HepG2 (cell line): ENCODE results near the gene LYPLA2. TPM values are rescaled to one million over a fixed set of nuclear protein-coding genes. Genes with fewer than 3 reads are reported as not detected.

ENCODE experiments used
- ATAC-seq: fragments of 200-7000 bp; cut with Tn5 transposase; 3 replicates; pipeline ENCODE4 v1.9.1; 2020; ENCODE audit warnings: mild to moderate bottlenecking, moderate library complexity
- Bru-seq: library from RNA; stranded (reverse); fragments of 400-500 nt; gene quantifications from one replicate; lab custom pipeline; 2021; lab: Mats Ljungman, UMichigan
- BruChase-seq, 2 experiments: library from RNA; stranded (reverse); fragments of 400-500 nt; gene quantifications; one replicate each; lab custom pipeline; 2021; lab: Mats Ljungman, UMichigan
- BruUV-seq: library from RNA; stranded (reverse); fragments of 400-500 nt; replicated peaks from 2 replicates; lab custom pipeline; 2021; lab: Mats Ljungman, UMichigan
- CTCF ChIA-PET: fragments of 300-600 bp; formaldehyde crosslinking; extraction: SDS; loops from one replicate; lab custom pipeline; 2021; ENCODE audit warnings: low total read pairs, inconsistent platforms, low intra/inter-chr PET ratio; lab: Yijun Ruan, JAX
- POLR2A ChIA-PET: fragments of 350-600 bp; sonication (Branson Sonifier 250); formaldehyde crosslinking; loops from one replicate; lab custom pipeline; 2020; ENCODE audit warnings: antibody characterized with exemption, inconsistent platforms; lab: Yijun Ruan, JAX
- DNase-seq: peaks from one replicate; pipeline ENCODE4 v3.0.0-alpha.2; 2015; ENCODE audit warnings: low spot score
- FAIRE-seq: peaks from 3 replicates; lab custom pipeline; 2011; peaks lifted over from hg19 to GRCh38; lab: Jason Lieb, UNC
- H2AFZ ChIP-seq: one replicate; pipeline ENCODE4 v1.6.1; 2011; ENCODE audit warnings: low read length, inconsistent platforms
- H3K27ac ChIP-seq: fragments of 300-600 bp; 3 replicates; pipeline ENCODE4 v1.8.0; 2011; ENCODE audit warnings: mixed run types, mild to moderate bottlenecking, mixed read lengths, low read length, inconsistent platforms; ENCODE audit not compliant: insufficient read depth; ENCODE audit errors: extremely low read length
- H3K27me3 ChIP-seq, 2 experiments: fragments of 200-600 bp in 1 of 2; 2 replicates in 1 of 2; 3 replicates in 1 of 2; pipeline versions ENCODE4 v1.6.0 to v1.8.0; 2011; ENCODE audit warnings: low read length in 2 of 2, mild to moderate bottlenecking in 2 of 2, moderate library complexity in 2 of 2, inconsistent platforms in 1 of 2; ENCODE audit not compliant: insufficient read depth in 2 of 2, control insufficient read depth in 1 of 2
- H3K36me3 ChIP-seq, 2 experiments: fragments of 200-600 bp in 1 of 2; replicated peaks in 1 of 2; 2 replicates in 1 of 2; 3 replicates in 1 of 2; pipeline versions ENCODE4 v1.5.1 to v1.8.0; 2011; ENCODE audit warnings: low read length in 2 of 2, inconsistent platforms in 1 of 2; ENCODE audit not compliant: insufficient read depth in 2 of 2, control insufficient read depth in 1 of 2
- H3K4me1 ChIP-seq: 2 replicates; pipeline ENCODE4 v1.5.1; 2012; ENCODE audit warnings: low read length, inconsistent platforms; ENCODE audit not compliant: insufficient read depth
- H3K4me2 ChIP-seq: 2 replicates; pipeline ENCODE4 v1.6.0; 2011; ENCODE audit warnings: low read depth, low read length, inconsistent platforms
- H3K4me3 ChIP-seq, 3 experiments: fragments of 200-600 bp in 1 of 3; sonication (generic), shearing (Covaris generic) in 1 of 3; replicated peaks in 1 of 3; 2 replicates each; pipeline ENCODE4 v1.5.1; 2011 to 2016; ENCODE audit warnings: low read length in 3 of 3, inconsistent platforms in 2 of 3, low read depth in 2 of 3, mild to moderate bottlenecking in 2 of 3, control low read depth in 1 of 3, mixed read lengths in 1 of 3; ENCODE audit not compliant: insufficient read depth in 1 of 3
- H3K79me2 ChIP-seq: one replicate; pipeline ENCODE4 v1.6.1; 2011; ENCODE audit warnings: low read length, inconsistent platforms; ENCODE audit not compliant: insufficient read depth
- H3K9ac ChIP-seq: 2 replicates; pipeline ENCODE4 v1.6.0; 2011; ENCODE audit warnings: mild to moderate bottlenecking, low read depth, low read length, inconsistent platforms; ENCODE audit not compliant: insufficient read depth
- H3K9me3 ChIP-seq: 2 replicates; pipeline ENCODE4 v1.5.1; 2012; ENCODE audit warnings: mild to moderate bottlenecking, low read length
- H4K20me1 ChIP-seq: 2 replicates; pipeline ENCODE4 v1.6.0; 2011; ENCODE audit warnings: inconsistent platforms, mild to moderate bottlenecking, low read length, moderate library complexity; ENCODE audit not compliant: insufficient read depth
- ATRX ChIP-seq: sonication (generic); formaldehyde crosslinking; IDR thresholded peaks from 2 replicates; pipeline ENCODE4 v1.4.0; 2020; ENCODE audit warnings: missing genetic modification reagents, borderline replicate concordance
- BCLAF1 ChIP-seq: fragments of 450-650 bp; IDR thresholded peaks from 2 replicates; pipeline ENCODE4 v1.6.1; 2017; ENCODE audit warnings: mild to moderate bottlenecking
- ETV6 ChIP-seq: sonication (generic); formaldehyde crosslinking; conservative IDR thresholded peaks from 2 replicates; pipeline ENCODE4 v1.4.0; 2020; ENCODE audit warnings: missing genetic modification reagents
- KMT2A ChIP-seq: sonication (generic); formaldehyde crosslinking; IDR thresholded peaks from 2 replicates; pipeline ENCODE4 v1.4.0; 2020; ENCODE audit warnings: missing genetic modification reagents
- ZBTB20 ChIP-seq: sonication (generic); formaldehyde crosslinking; IDR thresholded peaks from 2 replicates; pipeline ENCODE4 v1.8.1; 2023; ENCODE audit warnings: missing genetic modification reagents, low read depth, mild to moderate bottlenecking, borderline replicate concordance
- WGBS: methylation state at CpG from one replicate; pipeline ENCODE4 v1.1.6; 2017; ENCODE audit warnings: low lambda C conversion rate; 5-methylcytosine and 5-hydroxymethylcytosine counted together
- in situ Hi-C: cut with HindIII; loops from 2 replicates; pipeline ENCODE4 v1.10.0; 2017; ENCODE audit warnings: low pct_unique_long_range_greater_than_20kb; ENCODE audit not compliant: extremely low pct_ligation_motif_present
- intact Hi-C: fragments of 100-400 bp; cut with micrococcal nuclease; formaldehyde crosslinking; loops from one replicate; pipeline ENCODE4 v1.10.0; 2022; ENCODE audit not compliant: unreplicated experiment
- long read RNA-seq, 2 experiments: library from RNA in 1 of 2; library from polyadenylated mRNA in 1 of 2; stranded (forward) in 1 of 2; unstranded in 1 of 2; transcript quantifications; one replicate each; pipeline ENCODE4 v2.0.0, GENCODE V29; 2019 to 2022
- polyA minus RNA-seq, 3 experiments: library from RNA; depleted of rRNA, polyadenylated mRNA; stranded (reverse); fragments of >200 nt; gene quantifications; 2 replicates each; pipeline ENCODE4 v1.2.3, GENCODE V29; 2011; ENCODE audit warnings: low replicate concordance in 1 of 3
- polyA plus RNA-seq, 8 experiments: library from polyadenylated mRNA; depleted of rRNA in 3 of 8; stranded (reverse) in 7 of 8; unstranded in 1 of 8; fragments of >200 nt; fragmentation: Illumina TruSeq in 4 of 8; extraction: Trizol in 4 of 8; gene quantifications; 2 replicates each; pipeline versions ENCODE4 v1.2.1 to v1.2.3, GENCODE V29; 2011 to 2016; ENCODE audit warnings: low read depth in 4 of 8, missing spikeins in 1 of 8, mixed read lengths in 1 of 8; ENCODE audit not compliant: insufficient read depth in 1 of 8
- total RNA-seq, 5 experiments: library from RNA; depleted of rRNA; stranded (reverse); fragments of >200 nt; fragmentation: Illumina TruSeq; extraction: Trizol; gene quantifications; 2 replicates each; pipeline ENCODE4 v1.2.3, GENCODE V29; 2016; ENCODE audit warnings: low read depth in 1 of 5
- TF ChIP-seq, protein P1 (sequence below): IDR thresholded peaks from 2 replicates; pipeline ENCODE4 v1.6.1; 2018; ENCODE audit warnings: missing genetic modification reagents, mild to moderate bottlenecking, missing compliant biosample characterization
- TF ChIP-seq, protein P2 (sequence below): sonication (generic); formaldehyde crosslinking; IDR thresholded peaks from 2 replicates; pipeline ENCODE4 v1.5.0; 2020; ENCODE audit warnings: mild to moderate bottlenecking, missing genetic modification reagents, borderline replicate concordance

Gene LYPLA2
- 73.2 and 90.3 TPM in 2 replicates for total RNA-seq (2016; rRNA removed; fragmentation: Illumina TruSeq; extraction: Trizol)
- total RNA-seq (2016; cell fraction: cytosol; rRNA removed; fragmentation: Illumina TruSeq; extraction: Trizol; ENCODE audit: low read depth) = 20.4 and 23.5 TPM in 2 replicates
- total RNA-seq (2016; cell fraction: insoluble cytoplasmic fraction; rRNA removed; fragmentation: Illumina TruSeq; extraction: Trizol) = 74.2 and 88.0 TPM in 2 replicates
- total RNA-seq (2016; cell fraction: membrane; rRNA removed; fragmentation: Illumina TruSeq; extraction: Trizol) = 42.0 and 50.1 TPM in 2 replicates
- 32.9 and 38.9 TPM in 2 replicates for total RNA-seq (2016; cell fraction: nucleus; rRNA removed; fragmentation: Illumina TruSeq; extraction: Trizol)
- 72.1 and 96.1 TPM in 2 replicates for polyA plus RNA-seq (2011; rRNA removed)
- polyA plus RNA-seq (2011; cell fraction: cytosol; rRNA removed) = 70.6 and 104 TPM in 2 replicates
- 134 and 140 TPM in 2 replicates for polyA plus RNA-seq (2011; cell fraction: nucleus; rRNA removed)
- 47.7 and 58.7 TPM in 2 replicates for polyA plus RNA-seq (2012)
- polyA plus RNA-seq (2016; cell fraction: cytosol; fragmentation: Illumina TruSeq; extraction: Trizol; ENCODE audit: low read depth) = 28.9 and 30.0 TPM in 2 replicates
- 113 and 115 TPM in 2 replicates for polyA plus RNA-seq (2016; cell fraction: insoluble cytoplasmic fraction; fragmentation: Illumina TruSeq; extraction: Trizol; ENCODE audit: low read depth)
- polyA plus RNA-seq (2016; cell fraction: membrane; fragmentation: Illumina TruSeq; extraction: Trizol; ENCODE audit: low read depth) = 43.7 and 45.0 TPM in 2 replicates
- polyA plus RNA-seq (2016; cell fraction: nucleus; fragmentation: Illumina TruSeq; extraction: Trizol; ENCODE audit: insufficient read depth, low read depth) = 67.4 and 74.9 TPM in 2 replicates
- 58.0 and 75.1 TPM in 2 replicates for polyA minus RNA-seq (2011; rRNA and poly(A)+ RNA removed; ENCODE audit: low replicate concordance)
- 39.7 and 48.1 TPM in 2 replicates for polyA minus RNA-seq (2011; cell fraction: cytosol; rRNA and poly(A)+ RNA removed)
- 17.4 and 26.0 TPM in 2 replicates for polyA minus RNA-seq (2011; cell fraction: nucleus; rRNA and poly(A)+ RNA removed)
- percentile 71 among the genes with signal in this experiment for Bru-seq, nascent RNA
- percentile 95 among the genes with signal in this experiment for BruChase-seq, experiment 1, labeled RNA remaining after a 6-hour chase
- percentile 89 among the genes with signal in this experiment for BruChase-seq, experiment 2, labeled RNA remaining after a 2-hour chase
- long read RNA-seq, experiment 1, transcript LYPLA2-205 (10 exons, 1,810 nt) = major isoform, 142 of 171 reads
- long read RNA-seq, experiment 1, partial matches to known transcripts = 10 of 171 reads
- long read RNA-seq, experiment 1, other reads (novel, unspliced or antisense) = 18 of 171 reads
- long read RNA-seq, experiment 2, transcript LYPLA2-205 (10 exons, 1,810 nt) = major isoform, 57 of 226 reads
- long read RNA-seq, experiment 2, partial matches to known transcripts = 64 of 226 reads
- long read RNA-seq, experiment 2, other reads (novel, unspliced or antisense) = 105 of 226 reads

- H3K9ac ChIP-seq = peak within 1 kb of the TSS; percentile 88
- ChIA-PET CTCF (no interaction called here), POLR2A (interaction anchor here (0.7 to 4.5 kb wide), 10 partner anchors 10 to 231 kb away, joined by 3 to 101 read pairs (median 6); partner anchors contain the start of genes ELOA, GALE, HMGCL and PITHD1)
- no TSS peak for BruUV-seq
- H3K4me1 ChIP-seq = peaks cover 34% of the 10 kb centered on the region
- no peaks in the 10 kb centered on the region for H3K9me3 ChIP-seq
- H2AFZ ChIP-seq = no peak within 1 kb of the TSS
- intact Hi-C loops (loop anchor here (1.0 kb wide), 1 partner anchor 9 kb away; the partner anchor contains the start of gene GALE), in situ Hi-C loops (no loop called here)
- FAIRE-seq (no peak), DNase-seq (peak; percentile 85), ATAC-seq (peak; percentile 86)
- peaks cover 4% of the 10 kb centered on the region; the same call in 1 of the 2 replicates for H4K20me1 ChIP-seq
- peak within 1 kb of the TSS; percentile 99 for H3K4me2 ChIP-seq
- H3K4me3 ChIP-seq = peak within 1 kb of the TSS; percentile 88 to 98 (median 97)
- peak within 1 kb of the TSS; percentile 69 for H3K27ac ChIP-seq
- no peaks in the 10 kb centered on the region; a peak in 1 of 5 replicates for H3K27me3 ChIP-seq
- peaks cover 20 to 45% of the 10 kb centered on the region in 2 experiments for H3K36me3 ChIP-seq
- WGBS = 1% methylated on average over 37 of the region's 47 CpGs
- H3K79me2 ChIP-seq = peaks cover 22% of the 10 kb centered on the region
- TF ChIP-seq, protein P1, sequence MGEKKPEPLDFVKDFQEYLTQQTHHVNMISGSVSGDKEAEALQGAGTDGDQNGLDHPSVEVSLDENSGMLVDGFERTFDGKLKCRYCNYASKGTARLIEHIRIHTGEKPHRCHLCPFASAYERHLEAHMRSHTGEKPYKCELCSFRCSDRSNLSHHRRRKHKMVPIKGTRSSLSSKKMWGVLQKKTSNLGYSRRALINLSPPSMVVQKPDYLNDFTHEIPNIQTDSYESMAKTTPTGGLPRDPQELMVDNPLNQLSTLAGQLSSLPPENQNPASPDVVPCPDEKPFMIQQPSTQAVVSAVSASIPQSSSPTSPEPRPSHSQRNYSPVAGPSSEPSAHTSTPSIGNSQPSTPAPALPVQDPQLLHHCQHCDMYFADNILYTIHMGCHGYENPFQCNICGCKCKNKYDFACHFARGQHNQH (CRISPR knock-in tag) = peak; percentile 39; the same call in 1 of the 2 replicates
- TF ChIP-seq ATRX (CRISPR knock-in tag) (no peak), ETV6 (CRISPR knock-in tag) (no peak), ZBTB20 (CRISPR knock-in tag) (0 out of 2 replicates have a peak, but pooled peaks have one; percentile 26), BCLAF1 (no peak), KMT2A (CRISPR knock-in tag) (0 out of 2 replicates have a peak, but pooled peaks have one; percentile 57)
- TF ChIP-seq, protein P2, sequence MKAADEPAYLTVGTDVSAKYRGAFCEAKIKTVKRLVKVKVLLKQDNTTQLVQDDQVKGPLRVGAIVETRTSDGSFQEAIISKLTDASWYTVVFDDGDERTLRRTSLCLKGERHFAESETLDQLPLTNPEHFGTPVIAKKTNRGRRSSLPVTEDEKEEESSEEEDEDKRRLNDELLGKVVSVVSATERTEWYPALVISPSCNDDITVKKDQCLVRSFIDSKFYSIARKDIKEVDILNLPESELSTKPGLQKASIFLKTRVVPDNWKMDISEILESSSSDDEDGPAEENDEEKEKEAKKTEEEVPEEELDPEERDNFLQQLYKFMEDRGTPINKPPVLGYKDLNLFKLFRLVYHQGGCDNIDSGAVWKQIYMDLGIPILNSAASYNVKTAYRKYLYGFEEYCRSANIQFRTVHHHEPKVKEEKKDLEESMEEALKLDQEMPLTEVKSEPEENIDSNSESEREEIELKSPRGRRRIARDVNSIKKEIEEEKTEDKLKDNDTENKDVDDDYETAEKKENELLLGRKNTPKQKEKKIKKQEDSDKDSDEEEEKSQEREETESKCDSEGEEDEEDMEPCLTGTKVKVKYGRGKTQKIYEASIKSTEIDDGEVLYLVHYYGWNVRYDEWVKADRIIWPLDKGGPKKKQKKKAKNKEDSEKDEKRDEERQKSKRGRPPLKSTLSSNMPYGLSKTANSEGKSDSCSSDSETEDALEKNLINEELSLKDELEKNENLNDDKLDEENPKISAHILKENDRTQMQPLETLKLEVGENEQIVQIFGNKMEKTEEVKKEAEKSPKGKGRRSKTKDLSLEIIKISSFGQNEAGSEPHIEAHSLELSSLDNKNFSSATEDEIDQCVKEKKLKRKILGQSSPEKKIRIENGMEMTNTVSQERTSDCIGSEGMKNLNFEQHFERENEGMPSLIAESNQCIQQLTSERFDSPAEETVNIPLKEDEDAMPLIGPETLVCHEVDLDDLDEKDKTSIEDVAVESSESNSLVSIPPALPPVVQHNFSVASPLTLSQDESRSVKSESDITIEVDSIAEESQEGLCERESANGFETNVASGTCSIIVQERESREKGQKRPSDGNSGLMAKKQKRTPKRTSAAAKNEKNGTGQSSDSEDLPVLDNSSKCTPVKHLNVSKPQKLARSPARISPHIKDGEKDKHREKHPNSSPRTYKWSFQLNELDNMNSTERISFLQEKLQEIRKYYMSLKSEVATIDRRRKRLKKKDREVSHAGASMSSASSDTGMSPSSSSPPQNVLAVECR (CRISPR knock-in tag) = peak; percentile 89
These were observed at the start of gene LYPLA2 for GRCh38 chr1:23790696-23791515. Gene LYPLA2, plus strand, starts transcription at chr1:23791145. Its CDS starts 1,538 bp downstream, at chr1:23792683.
